Measurements from ENCODE around the gene HEATR1.
"Not testable (repeated sequence)": the region's sequence is repeated elsewhere in the genome, so short reads cannot be mapped to it uniquely, and the experiment has no call there.

HEATR1 gene

GRCh38 chr1:236603991-236604904, at the start of gene HEATR1:
Gene HEATR1 (minus strand): TSS chr1:236604516. CDS start chr1:236604095, 421 bp downstream.
- DNase-seq, result peak; percentile 97

GRCh38 chr1:236645016-236645680, 40.8 kb upstream of the HEATR1 start:
- DNase-seq, result no peak

GRCh38 chr1:236642763-236643162, 38.4 kb upstream of the HEATR1 start:
- no peak for DNase-seq

GRCh38 chr1:236639686-236640085, 35.4 kb upstream of the HEATR1 start:
- peak; percentile 53 for DNase-seq

- DNase-seq, result peak; percentile 40
Observed at GRCh38 chr1:236638945-236639344, 34.6 kb upstream of the HEATR1 start.

- DNase-seq, result no peak
Observed at GRCh38 chr1:236636017-236636416, 31.7 kb upstream of the HEATR1 start.

- no peak for DNase-seq
Observed at GRCh38 chr1:236627727-236628408, 23.6 kb upstream of the HEATR1 start.

- no peak for DNase-seq
Observed at GRCh38 chr1:236623371-236624166, 19.3 kb upstream of the HEATR1 start.

GRCh38 chr1:236622407-236622806, 18.1 kb upstream of the HEATR1 start:
- DNase-seq, result no peak

GRCh38 chr1:236619398-236619797, 15.1 kb upstream of the HEATR1 start:
- peak; percentile 23 for DNase-seq

- DNase-seq, result no peak
Observed at GRCh38 chr1:236618507-236618906, 14.2 kb upstream of the HEATR1 start.

GRCh38 chr1:236615399-236616148, 11.3 kb upstream of the HEATR1 start:
- no peak for DNase-seq

- DNase-seq, result no peak
Observed at GRCh38 chr1:236612349-236612748, 8.0 kb upstream of the HEATR1 start.

GRCh38 chr1:236608930-236609726, 4.8 kb upstream of the HEATR1 start:
- peak; percentile 76 for DNase-seq

- DNase-seq, result not testable (repeated sequence)
Observed at GRCh38 chr1:236607597-236607996, 3.3 kb upstream of the HEATR1 start.

- no peak for DNase-seq
Observed at GRCh38 chr1:236604905-236605806, 840 bp upstream of the HEATR1 start.

- DNase-seq, result no peak
Observed at GRCh38 chr1:236602171-236602570, 2.1 kb downstream of the HEATR1 start.

- DNase-seq, result no peak
Observed at GRCh38 chr1:236590553-236591150, 13.7 kb downstream of the HEATR1 start.

GRCh38 chr1:236589531-236589930, 14.8 kb downstream of the HEATR1 start:
- no peak for DNase-seq

All from right hindlimb (tissue), 1 donor.